Iris pigment epithelial cell (primary cell): ENCODE data around the gene FBXO2.

ENCODE experiments used
- DNase-seq: peaks from one replicate; pipeline ENCODE4 v3.0.0-alpha.2; 2011; ENCODE audit warnings: low read depth

Gene FBXO2, protein sequence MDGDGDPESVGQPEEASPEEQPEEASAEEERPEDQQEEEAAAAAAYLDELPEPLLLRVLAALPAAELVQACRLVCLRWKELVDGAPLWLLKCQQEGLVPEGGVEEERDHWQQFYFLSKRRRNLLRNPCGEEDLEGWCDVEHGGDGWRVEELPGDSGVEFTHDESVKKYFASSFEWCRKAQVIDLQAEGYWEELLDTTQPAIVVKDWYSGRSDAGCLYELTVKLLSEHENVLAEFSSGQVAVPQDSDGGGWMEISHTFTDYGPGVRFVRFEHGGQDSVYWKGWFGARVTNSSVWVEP

DNA sequence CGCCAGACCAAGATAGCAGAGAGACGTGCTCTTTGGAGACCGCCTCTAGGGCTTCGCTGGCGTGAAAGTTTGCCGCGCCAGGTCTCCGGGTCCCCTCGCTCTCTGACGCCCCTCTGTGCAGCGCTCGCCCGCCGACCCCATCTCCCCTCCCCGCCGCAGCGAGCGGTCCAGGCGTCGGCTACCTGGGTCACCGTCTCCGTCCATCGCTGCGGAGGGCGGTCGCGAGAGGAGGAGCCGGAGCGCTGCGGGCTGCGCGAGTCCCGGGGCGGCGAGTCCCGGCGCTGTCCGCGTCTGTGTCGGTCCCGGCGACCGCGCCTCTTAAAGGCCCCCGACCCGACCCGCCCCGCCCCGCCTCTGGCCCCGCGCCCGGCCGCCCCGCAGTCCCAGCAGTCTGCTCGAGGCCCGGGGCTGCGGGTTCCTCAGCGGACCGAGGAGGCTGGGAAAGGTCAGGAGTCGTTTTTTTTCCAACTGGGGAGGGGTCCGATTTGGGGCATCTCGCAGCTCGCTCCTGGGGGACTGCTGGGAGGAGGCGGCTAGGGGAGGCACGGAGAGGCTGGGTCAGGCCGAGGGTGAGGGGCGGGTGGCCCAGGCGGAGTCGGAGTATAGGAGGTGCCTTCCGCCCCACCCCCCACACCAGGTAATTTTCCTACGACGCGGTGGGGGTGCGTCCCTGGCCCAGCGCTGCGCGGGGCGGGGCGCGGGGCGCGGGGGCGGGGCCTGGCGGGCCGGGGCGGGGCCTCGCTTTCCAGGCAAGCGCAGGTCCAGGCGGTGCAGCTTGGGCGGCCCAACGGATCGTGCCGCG lies at the start of gene FBXO2, which contains the start of gene FBXO44:
Gene FBXO2 (minus strand): TSS at position 293 of the 802 bp plus-strand sequence. CDS start 89 bp downstream, at position 204.
Gene FBXO44 (plus strand): TSS at position 741 of the 802 bp plus-strand sequence. CDS start 959 bp downstream, outside the sequence.
- DNase-seq: no peak

DNA sequence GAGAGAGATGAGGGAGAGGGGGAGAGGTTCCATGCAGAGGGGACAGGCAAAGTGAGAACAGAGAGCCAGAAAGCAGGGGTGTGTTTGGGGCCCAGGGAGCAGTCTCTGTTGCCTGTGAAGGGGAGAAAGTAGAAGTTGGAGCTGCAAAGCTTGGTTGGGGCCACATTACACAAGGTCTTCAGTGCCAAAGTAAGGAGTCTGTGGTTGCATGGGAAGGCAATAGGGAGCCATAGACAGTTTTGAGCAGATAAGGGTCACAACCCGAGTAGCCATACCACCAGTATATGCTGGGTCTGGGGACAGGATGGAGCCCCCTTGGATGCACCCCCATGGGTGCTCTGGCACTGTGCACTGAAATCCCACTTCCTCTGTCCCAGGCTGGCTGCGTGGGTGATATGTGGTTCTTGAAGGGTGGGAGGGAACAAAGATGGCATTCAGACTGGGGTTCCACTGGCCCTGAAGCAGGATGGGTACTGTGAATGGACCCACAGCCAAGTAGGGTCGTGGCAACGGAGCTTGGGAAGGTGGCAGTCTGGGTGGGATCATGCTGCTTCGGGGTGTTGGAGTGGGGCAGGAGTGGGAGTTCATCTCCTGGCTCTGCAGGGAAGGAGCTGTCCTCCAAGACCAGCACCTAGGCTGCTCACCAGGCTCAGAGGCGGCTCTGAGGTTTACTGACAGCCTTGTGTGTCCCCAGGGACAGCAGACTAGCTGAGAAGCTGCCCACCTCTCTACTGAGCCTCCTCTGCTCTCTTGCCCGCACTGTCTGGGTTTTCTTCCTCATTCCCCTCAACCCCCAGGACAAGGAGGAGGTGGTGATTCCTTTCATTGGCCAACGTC lies 49.3 kb upstream of the FBXO2 start:
- no peak for DNase-seq

DNA sequence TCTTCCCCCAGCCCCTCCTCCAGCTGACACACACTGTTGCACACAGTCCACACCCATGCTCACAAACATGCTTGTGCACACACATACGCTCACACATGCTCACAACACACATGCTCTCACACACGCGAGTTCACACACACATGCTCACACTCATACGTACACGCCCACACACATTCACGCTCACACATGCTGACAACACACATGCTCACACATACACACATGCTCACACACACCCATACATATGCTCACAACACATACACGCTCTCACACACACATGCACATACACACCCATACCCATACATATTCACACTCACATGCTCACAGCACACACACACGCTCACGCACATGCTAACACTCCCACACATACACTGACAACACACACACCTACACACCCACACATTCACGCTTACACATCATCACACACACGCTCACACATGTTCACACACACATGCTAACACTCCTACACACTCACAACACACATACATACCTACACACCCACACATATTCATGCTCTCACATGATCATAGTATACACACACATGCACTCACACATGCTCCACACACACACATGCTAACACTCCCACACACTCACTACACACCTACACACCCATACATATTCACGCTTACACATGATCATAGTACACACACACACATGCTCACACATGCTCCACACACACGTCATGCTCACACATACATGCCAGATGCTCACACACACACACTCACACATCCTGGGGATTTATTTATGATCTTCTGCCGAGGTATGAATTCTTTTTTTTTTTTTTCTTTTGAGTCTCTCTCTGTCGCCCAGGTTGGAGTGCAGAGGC lies 48.0 kb upstream of the FBXO2 start:
- no peak for DNase-seq

DNA sequence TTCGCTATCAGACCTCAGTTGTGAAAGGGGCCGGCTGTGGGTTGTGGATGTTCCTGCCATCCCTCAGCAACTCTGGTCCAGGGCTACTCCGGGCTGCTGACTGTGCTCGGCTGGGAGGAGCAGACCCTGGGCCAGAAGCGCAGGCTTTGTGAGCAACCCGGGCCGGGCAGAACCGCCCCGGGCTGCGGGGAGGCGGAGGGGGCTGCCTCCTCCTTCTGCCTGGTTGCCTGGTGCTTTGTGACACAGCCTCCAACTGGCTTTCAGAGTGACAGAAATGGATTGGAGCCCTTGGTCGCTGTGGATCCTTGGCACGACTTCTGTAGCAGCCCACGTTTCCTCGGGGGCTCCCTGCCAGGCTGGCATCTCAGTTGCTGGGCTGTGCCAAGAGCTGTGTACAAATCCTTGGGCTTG lies 47.3 kb upstream of the FBXO2 start:
- DNase-seq: no peak

DNA sequence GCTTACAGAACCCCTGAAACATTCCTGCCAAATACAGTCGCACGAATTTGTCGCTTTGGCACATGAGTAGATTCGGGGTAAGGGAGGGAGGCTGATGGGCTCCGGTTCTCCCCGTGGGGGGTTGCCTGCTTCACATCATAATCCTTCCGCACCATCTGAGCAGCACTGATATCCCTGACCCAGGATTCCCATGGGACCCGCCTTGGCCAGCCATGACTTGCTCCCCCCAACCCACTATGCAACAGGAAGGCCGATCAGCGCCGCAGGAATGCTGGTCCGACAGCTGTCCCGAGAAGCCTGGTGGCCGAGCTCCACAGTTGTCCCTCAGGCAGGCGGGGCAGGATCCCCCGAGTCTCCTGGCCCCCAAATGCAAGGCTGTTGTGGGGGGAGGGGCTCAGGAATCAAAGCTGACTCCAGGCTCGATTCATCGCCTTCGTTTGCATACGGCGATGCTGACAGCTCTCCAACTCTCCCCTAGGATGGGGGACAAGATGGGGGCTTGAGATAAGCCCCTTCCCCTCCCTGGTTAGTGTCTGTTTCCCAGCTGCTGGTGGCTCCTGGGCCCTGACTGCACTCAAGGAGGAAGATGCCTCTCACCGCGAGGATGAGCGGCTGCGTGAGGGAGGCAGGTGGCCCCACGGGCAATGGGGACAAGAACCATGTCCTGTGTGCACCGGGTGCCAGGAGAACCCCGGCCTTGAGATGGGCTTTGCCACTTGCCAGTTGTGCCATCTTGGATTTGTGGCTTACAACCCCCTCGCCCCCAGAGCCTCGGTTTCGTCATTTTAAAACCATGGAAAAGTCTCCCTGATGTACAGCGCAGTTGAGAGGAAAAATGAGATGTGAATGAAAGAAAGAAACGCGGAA lies 46.6 kb upstream of the FBXO2 start:
- DNase-seq: no peak

DNA sequence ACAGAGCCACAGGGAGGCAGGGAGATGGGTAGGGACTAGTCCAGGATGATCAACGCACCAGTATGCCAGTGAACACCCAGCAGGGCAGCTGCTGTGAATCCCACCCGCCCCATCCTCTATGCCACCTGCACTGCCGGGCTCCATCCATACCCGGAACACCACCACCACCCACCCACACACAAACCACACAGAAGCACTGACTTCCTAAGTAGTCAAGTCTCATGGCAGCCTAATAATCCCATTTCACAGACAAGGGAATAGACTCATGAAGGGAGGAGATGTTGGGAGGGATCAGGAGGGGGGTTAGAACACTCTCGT lies 43.6 kb upstream of the FBXO2 start:
- DNase-seq: no peak

DNA sequence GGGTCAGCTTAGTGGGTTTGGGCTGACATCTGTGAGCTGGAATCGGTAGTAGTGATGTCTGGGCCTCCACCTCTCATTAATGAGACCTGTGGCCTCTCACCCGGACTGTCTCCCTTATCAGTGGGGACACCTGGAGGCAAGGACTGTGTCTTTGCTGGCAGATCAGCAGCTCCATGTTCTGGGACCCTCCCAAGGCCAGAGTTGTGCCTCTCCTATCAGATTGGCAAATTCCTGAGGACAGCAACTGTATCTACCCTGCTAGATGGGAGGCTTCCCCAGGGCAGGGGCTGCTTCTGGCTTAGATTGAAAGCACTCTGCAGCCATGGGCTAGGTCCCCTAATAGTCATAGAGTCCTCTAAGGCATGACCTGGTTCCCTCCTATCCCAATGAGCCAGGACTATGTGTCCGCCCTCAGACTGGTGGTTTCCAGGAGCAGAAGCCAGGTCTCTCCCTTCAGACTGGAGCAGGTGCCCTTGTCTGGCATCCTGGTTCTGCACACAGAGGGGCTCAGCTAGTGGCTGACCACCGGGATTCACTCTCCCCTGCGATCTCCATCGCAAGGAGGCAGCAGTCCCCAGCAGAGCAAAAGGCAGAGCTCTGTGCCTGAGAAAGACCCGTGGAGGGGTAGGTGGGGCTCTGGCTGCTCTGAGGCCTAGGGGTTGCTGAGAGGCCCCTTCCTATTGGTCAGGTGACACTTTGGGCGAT lies 43.1 kb upstream of the FBXO2 start:
- DNase-seq: no peak

DNA sequence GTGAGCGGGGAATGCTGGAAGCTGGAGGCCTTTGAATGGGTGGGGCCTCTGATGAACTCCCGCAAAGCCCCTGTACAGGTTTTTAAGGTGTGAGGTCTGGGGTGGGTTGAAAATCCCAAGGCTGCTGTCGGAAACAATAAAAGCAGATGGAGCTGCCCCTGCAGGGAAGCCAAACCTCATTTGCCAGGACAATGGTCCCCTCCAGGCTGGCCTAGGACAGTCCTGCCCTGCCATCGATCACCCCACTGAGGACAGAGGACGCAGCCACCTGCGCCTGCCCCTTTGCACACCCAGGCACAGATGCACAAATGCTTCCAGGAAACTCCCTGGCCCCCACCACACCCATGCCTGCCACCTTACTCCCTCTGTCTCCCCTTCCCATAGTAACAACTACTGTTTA lies 41.6 kb upstream of the FBXO2 start:
- DNase-seq: no peak

DNA sequence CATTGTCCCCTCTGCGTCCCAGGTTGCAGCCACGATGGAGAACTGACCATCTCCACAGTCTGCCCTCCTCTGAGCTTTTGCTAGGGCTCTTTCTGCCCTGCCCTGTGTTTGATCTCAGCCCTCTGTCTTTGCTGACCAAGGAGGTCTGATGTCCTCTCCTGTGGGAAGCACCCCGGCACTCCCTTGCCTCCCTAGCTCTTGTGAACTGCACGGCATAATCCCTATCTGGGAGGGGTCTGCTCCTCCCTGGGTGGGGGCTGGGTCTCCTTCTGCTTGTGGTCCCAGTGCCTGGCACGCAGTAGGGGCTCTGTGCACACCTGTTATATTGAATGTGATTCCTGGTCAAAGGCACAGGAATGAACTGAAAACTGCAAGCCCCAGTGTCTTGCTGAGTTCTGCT lies 39.7 kb upstream of the FBXO2 start:
- DNase-seq: no peak

DNA sequence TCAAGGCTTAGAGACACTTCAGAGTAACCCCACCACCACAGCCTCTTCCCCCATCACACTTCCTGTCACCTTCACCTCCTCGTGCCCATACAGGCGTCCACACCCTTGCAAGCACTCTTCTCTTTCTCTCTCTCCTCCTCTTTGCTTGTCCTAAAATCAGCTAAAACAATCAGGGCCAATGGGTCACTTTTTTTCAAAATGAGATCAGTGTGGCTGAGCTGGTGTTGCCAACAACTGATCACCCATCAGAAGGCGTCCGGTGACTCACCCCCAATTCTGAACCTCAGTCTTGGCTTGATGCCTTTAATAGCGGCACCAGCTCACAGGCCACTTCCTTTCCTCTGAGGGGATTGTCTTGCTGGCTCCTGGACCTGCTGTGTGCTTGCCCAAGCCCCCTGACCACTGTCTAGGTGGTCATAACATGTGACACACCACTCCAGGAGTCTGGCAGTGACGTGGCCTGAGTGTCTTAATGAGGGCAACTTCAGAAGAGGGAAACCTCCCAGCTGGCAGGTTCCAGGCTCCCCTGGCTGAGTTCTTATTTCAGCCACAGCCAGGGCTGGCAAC lies 38.9 kb upstream of the FBXO2 start:
- peak; percentile 70 for DNase-seq

DNA sequence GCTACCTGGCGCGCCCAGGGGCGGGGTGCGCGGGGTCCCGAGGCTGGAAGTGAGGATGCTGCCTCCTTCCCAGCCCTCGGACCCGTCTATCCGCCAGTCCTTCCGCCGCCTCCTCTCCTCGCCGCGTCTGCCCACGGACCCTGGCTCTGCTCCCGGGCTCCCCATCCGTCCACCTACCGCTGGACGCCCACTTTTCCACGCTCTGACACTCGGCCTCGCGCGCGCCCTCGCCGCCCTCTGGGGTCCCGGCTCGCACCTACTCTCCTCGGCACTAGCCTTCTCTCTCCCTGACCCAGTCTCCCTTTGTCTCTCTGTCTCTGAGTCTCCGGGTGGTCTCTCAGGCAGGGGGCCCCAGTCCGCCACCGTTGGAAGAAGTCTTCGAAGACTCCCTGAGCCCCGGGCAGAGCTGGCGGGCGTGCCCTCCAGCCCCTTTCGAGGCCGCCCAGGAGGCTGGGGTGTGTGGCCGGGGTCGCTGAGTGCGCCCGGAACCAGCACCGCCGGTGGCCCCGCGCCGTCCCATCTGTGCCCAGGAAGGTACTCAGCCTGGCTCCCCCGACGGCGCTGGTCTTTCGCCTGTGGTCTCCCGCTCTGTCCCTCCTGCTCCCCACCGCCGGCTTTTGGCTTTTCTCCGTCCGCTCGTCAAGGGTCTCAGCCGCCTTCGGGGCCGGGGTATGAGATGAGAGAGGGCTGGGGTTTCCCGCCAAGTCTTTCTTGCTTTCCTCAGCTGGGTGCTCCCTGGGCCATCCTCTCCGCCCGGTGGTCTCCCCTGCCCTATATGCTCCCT lies 37.9 kb upstream of the FBXO2 start:
- no peak for DNase-seq

DNA sequence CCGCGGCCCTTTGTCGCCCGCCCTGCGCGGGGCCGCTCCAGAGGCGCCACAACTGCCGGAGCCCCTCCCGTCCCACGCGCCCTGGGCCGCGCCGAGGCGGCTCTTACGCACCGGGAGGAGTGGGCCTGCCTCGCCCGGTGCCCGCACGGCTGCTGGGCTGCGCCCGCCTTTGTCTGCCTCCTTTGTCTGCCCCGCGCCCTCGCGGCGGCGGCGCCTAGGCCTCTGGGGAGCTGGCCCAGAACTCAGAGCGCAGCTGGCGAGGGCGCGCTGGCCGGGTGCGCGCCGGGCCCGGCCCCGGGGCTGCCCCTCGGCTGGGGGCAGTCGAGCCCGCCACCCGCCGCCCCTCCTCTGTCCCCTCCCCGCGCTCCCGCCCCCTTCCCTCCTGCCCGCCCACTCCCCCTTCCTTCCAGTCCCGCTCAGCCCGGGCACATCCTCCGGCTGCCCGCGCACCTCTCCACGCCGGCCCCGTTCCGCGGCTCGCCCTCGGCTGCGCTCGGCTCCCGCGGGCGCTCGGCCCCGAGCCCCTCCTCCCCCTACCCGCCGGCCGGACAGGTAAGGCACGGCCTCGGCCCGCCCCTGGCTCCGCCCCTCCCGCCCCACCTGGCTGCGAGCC lies 37.2 kb upstream of the FBXO2 start, which contains the start of gene DRAXIN:
Gene DRAXIN (plus strand): TSS at position 409 of the 613 bp plus-strand sequence. CDS start 14,549 bp downstream, outside the sequence.
- DNase-seq: no peak

DNA sequence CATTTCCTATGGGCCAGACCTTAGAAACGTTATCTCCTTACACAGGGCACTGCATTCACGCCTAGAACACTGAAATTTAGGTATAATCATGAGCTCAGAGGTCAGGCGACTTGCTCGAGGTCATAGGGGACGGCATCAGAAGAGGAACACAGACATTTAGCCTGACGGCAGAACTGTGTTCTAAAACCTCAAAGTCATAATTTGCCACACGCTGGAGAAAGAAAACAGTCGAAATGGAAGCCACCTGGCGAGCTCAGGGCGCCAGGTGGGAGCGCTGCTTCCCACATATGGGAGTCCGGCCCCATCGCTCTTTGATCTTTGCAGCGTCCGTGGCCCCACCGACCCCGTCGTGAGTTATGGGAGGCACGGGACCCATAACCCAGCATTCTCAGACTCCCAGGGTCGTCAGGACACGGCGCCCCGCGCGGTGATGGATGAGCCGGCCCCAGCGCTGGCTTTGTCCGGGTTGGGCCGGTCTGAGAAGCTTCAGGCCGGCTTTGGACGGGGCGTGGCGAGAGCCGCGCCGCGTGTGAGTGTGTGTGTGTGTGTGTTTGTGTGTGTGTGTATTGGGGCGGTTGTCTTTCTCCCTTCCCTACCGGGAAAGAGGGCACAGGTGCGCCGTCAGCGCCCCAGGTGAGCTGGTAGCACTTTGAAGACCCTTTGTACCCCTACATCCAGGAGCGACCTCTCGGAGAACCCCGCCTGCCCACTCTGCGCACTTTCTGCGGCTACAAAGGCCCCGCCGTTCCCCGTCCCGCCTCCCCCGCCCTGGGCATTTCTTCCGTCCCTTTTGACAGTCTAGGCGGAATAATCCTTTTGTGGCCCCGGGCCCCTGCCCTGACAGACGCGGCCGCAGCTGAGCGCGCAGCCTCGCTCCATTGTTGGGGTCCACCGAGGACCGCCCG lies 36.4 kb upstream of the FBXO2 start:
- no peak for DNase-seq

DNA sequence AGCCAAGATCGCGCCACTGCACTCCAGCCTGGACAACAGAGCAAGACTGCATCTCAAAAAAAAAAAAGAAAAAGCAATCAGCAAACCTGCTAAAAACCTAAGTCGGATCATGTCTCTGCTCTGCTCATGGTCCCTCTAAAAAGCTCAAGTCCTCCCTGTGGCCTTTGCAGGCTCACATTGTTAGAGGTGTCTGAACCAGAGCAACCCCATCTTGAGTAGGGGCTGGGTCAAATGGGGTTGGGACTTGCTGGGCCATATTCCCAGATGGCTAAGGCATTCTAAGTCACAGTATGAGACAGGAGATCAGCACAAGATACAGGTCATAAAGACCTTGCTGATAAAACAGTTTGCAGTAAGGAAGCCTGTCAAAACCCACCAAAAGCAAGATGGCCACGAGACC lies 34.3 kb upstream of the FBXO2 start:
- no peak for DNase-seq

DNA sequence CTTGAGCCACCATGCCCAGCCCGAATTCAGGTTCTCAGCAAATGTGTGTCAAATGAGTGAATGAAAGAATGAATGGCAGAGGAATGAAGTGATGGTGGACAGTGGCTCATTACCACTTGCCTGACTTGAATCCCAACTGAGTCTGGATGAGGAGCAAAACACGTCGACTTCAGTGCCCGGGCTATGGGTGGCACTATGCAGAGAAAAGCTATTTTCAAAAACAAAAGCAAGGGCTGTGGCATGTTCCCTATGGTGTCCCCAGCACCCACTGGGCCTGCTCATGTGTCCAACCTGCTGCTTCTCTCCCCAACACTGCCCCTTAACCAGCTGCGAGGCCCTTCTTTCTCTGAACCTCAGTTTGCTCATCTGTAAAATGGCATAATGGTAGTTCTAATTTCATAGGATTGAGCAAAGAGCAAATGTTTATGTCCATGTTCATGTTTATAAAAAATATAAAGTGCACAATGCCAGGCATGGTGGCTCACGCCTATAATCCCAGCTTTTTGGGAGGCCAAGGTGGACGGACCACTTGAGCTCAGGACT lies 31.1 kb upstream of the FBXO2 start:
- no peak for DNase-seq

DNA sequence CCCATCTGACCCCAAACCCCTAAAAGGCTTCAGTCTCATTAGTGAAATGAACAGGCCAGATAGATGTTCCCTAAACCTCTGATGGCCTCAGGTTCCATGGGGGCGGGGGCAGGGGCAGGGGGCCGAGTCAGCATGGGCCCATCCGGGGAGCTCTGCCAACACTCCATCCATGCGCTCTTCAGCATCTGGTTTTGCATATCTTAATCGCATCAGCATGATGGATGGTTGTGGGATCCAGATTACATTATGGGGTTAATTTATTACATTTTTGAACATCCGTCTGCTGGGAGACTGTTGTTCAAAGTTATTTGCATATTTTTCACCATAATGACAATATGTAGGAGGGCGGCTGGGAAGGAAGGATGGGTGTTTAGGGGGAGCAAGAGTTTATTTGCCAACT lies 29.8 kb upstream of the FBXO2 start:
- DNase-seq: no peak

DNA sequence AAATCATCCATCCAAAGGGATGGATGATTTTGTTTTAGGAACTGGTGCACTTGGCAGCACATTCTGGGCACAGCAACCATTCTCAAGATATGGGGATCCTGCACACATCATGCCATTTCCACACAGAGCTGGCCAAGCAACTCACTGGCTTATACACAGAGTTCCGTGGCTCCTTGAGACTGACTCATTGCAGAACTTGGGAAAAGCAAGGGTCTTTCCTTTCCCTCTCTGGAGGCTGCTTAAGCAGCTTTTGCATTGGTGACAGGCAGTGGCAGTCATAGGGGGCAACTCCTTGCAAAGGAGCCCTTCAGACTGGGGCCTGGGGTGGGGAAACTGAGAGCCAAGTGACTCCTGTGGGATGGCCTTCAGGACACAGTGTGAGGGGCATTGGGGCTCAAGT lies 28.6 kb upstream of the FBXO2 start:
- DNase-seq: no peak
